22Rv1 (cell line): Measurements from ENCODE around the gene TEDC1.
A peak's percentile ranks its signal among the peaks of the same experiment; 100 is the strongest.

Experiments
- H3K27ac ChIP-seq: fragments of 450-650 bp; 2 replicates; pipeline ENCODE4 v1.5.1; 2017
- CTCF ChIP-seq: fragments of 450-650 bp; IDR thresholded peaks from 2 replicates; pipeline ENCODE4 v1.5.1; 2017; ENCODE audit warnings: mild to moderate bottlenecking
- ZFX ChIP-seq: fragments of 450-650 bp; IDR thresholded peaks from 2 replicates; pipeline ENCODE4 v1.6.1; 2017; ENCODE audit warnings: antibody characterized with exemption, borderline replicate concordance

TEDC1 gene

DNA sequence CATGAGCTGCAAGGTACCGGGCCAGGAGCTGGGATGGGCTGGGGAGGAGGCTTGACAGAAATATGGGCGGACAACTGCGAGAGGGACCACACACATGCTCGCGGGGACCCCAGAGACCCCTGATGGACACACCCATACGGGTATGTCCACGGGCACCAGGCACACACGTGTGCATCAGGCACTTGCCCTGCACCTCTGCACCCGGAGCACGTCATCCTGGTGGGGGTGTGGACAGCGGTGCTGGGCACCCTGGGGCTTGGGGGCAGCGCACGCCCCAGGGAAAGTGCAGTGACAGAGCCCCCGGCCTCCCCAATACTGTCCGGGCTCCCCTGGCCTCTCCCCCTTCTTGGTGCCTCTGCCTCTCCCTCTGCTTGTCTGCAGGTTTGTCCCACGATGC lies 6.1 kb upstream of the TEDC1 start:
- TF ChIP-seq ZFX (no peak), CTCF (no peak)
- H3K27ac ChIP-seq = peak overlapping the region; percentile 100

DNA sequence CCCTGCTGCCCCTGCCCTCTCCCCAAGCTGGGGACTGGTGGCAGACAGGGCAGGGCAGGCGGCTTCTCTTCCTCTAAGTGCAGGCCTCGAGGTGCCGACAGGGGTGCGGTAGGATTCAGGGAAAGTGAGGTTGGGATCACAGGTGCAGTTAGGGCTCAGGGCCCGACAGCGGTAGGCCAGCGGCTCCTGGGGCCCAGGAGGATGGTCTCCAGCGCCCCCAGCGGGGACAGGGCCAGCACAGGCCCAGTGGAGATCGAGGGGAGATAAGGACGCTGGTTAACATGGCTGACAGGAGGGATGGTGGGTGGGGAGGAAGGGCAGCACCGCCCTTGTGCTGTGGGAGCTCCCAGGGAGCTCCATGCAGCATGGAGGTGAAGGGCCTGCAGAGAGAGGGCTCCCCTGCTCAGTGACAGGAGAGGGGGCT lies 5.3 kb upstream of the TEDC1 start:
- no peak for TF ChIP-seq ZFX
- peak; percentile 62 for TF ChIP-seq CTCF
- H3K27ac ChIP-seq = peak overlapping the region; percentile 100

GRCh38 chr14:105486163-105486973 lies 4.7 kb upstream of the TEDC1 start, which contains the start of gene CRIP1:
TSS of gene CRIP1 (plus strand) at chr14:105486886. CDS start at chr14:105487260, 374 bp downstream.
- TF ChIP-seq ZFX (no peak), CTCF (no peak)

DNA sequence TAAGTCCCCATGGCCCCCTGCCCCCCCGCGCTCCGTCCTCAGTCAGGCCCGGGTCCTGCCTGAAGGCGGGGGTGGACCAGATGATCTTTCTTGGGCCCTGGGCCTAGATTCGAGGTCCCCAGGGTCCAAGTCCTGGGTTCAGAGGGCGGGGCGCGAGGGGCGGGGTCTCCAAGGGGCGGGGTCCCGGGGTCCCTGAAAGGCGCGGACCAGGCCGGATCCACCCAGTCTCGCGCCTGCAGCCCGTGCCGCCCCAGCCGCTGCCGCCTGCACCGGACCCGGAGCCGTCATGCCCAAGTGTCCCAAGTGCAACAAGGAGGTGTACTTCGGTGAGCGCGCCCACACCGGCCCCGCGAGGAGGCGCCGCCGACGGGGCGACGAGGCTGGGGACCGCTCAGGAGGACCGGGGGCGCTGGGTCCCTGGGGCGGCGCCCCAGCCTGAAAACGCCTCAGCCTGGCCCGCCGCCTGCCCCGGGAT lies 4.0 kb upstream of the TEDC1 start:
- TF ChIP-seq CTCF (no peak), ZFX (no peak)
- H3K27ac ChIP-seq = peak overlapping the region; percentile 100

More at GRCh38 chr14:105486163-105486973, 4.7 kb upstream of the TEDC1 start, which contains the start of gene CRIP1:
- peak within 1 kb of the TSS; percentile 100 for H3K27ac ChIP-seq

- H3K27ac ChIP-seq = peak overlapping the region; percentile 100
Observed at GRCh38 chr14:105487449-105487985, 3.5 kb upstream of the TEDC1 start.

GRCh38 chr14:105487986-105488777 lies 2.9 kb upstream of the TEDC1 start:
- peak overlapping the region; percentile 100 for H3K27ac ChIP-seq
- no peak for TF ChIP-seq ZFX
- TF ChIP-seq CTCF = no peak

More at GRCh38 chr14:105487449-105487985, 3.5 kb upstream of the TEDC1 start:
- TF ChIP-seq ZFX (no peak), CTCF (no peak)
